Right kidney (tissue), 9 donors: ENCODE measurements around the gene CHRNA9.
A peak's percentile ranks its signal among the peaks of the same experiment; 100 is the strongest.
"Not testable (repeated sequence)": the region's sequence is repeated elsewhere in the genome, so short reads cannot be mapped to it uniquely, and the experiment has no call there.

Experiments used
- DNase-seq: peaks from one replicate; pipeline ENCODE4 v3.0.0-alpha.2; 2016
- long read RNA-seq, 8 donors: transcript quantifications; one replicate each; lab custom pipeline, GENCODE V29; 2026

Gene CHRNA9
- long read RNA-seq, donor 1: 0 reads
- long read RNA-seq, donor 2: 0 reads
- long read RNA-seq, donor 3: 0 reads
- long read RNA-seq, donor 4: 0 reads
- long read RNA-seq, donor 5: 0 reads
- long read RNA-seq, donor 6: 0 reads
- long read RNA-seq, donor 7: 0 reads
- long read RNA-seq, donor 8: 0 reads

DNA sequence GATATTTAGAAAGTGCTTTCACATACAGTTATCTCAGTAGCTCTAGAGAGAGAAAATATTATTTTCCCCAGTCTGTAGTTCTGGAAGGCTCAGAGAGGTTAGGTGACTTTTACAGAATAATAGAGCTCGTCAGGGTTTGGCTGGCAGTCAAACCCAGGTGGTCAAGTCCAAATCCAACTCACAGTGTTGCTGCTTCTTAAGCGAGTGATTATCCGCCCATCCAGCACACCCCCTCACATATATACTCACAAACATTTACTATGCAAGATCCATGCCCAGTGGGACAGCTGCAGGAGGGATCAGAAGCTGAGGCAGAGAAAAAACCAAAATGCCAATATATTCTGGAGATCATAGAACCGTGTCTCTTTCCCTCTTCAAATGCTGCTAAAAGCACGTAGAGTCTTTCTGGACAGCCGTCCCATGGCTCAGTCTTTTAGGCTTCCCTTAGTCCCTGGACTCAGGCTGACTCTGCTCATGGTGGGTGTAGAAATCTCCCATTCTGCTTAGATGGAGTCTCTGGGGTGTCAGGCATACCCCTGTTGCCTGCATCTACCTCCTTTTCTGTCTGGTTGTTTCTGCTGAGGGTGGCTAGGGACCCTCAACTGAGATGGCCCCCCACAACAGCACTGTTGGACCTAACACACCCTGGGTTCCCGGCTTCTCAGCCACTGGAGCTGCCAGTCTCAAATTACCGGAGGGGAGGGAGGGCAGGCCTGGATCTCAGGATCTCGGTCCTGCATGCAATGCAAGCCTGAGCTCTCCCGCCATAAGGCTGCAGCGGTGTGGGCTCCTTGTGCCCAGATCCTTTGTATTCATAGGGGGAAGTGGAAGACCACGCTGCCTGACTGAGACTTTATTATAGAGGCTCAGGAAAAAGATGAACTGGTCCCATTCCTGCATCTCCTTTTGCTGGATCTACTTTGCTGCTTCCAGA lies at the start of gene CHRNA9:
Gene CHRNA9, plus strand, starts transcription at position 743 of the 934 bp plus-strand sequence. Its CDS starts 135 bp downstream, at position 878.
- DNase-seq: peak; percentile 50

DNA sequence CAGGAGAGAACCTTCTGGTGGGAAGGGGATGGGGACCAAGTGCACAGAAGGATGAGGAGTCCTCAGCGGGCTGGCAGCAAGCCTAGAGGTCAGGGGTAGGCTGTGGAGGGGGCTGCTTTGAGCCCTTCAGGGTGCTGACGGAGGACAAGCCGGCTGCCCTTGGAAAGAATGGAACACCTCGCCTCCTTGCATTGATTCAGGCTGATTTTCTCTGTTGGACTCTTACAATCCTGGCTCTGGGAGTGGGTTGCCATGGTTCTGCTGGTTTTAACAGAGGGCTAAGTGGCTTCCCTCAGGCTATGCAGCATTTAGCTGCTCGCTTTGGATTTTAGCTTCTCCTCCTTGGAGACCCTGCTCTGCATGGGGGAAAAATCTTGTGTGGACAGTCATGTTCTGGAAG lies 49.4 kb upstream of the CHRNA9 start:
- DNase-seq: no peak

DNA sequence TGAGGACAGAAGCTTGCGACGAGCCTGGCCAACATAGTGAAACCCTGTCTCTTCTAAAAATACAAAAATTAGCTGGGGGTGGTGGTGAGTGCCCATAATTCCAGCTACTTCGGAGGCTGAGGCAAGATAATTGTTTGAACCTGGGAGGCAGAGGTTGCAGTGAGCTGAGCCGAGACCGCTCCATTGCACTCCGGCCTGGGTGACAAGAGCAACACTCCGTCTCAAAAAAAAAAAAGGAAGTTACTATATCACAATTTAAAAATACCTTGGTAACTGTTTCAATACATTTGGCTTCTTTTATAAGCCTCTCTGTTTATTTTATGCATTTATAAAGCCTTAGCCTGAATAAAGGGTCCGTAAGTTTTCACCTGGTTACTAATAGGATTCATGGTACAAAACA lies 46.6 kb upstream of the CHRNA9 start:
- no peak for DNase-seq

DNA sequence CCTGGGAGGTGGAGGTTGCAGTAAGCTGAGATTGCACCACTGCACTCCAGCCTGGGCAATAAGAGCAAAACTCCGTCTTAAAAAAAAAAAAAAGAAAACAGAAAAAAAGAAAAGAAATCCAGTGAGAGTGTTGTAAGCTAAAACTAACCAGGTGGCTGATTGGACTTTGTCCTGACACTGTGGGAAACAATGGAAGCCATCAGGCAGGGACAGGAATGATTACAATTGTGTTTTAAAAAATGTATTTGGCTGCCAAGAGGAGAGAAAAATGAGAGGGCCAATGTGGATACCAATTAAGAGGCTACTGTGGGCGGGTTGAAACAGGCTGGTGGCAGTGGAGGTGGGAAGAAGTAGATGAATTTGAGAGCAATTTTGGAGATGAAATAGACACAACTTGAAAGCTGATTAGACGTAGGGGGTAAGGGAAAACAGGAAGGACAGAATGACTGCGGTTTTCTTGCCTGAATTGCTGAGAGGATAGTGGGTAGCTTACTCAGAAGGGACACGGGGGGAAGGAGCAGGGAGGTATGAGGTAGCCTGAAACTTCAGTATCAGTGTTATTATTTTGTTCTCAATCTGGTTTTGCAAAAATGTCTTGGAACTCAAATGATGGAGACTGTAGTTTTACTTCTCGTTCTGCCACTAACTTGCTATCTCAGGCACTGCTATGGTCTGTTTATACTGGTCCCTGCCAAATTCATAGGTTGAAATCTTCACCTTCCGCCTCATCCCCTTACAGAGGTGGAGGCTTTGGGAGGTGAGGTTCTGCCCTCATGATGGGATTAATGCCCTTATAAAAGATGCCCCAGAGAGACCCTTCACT lies 45.6 kb upstream of the CHRNA9 start:
- no peak for DNase-seq

GRCh38 chr4:40290611-40291186 lies 44.4 kb upstream of the CHRNA9 start:
- not testable (repeated sequence) for DNase-seq

DNA sequence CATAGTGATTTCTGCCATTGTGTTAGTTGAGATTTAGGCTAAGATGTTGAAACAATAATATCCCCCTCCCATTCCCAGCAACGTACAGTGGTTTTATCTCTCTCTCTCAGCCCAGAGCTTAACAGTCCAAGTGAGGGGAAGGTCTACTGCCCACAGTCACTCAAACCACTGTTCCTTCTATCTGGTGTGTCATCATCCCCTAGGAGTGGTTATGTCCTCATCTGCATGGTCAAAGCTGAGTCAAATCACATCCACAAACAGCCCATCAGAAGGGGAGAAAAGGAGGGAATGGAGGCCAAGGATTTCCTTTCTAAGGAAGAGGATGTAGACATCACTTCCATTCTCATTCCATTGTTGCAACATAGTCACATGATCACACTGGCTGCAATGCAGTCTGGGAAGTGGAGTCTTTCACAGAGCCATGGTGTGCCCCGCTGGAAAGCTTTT lies 42.8 kb upstream of the CHRNA9 start:
- DNase-seq: no peak

GRCh38 chr4:40294339-40294738 lies 40.8 kb upstream of the CHRNA9 start:
- DNase-seq: no peak

- DNase-seq: not testable (repeated sequence)
Observed at GRCh38 chr4:40295030-40295429, 40.1 kb upstream of the CHRNA9 start.

- no peak for DNase-seq
Observed at GRCh38 chr4:40295572-40295971, 39.6 kb upstream of the CHRNA9 start.

GRCh38 chr4:40299126-40299525 lies 36.0 kb upstream of the CHRNA9 start:
- DNase-seq: no peak

- no peak for DNase-seq
Observed at GRCh38 chr4:40299811-40300292, 35.3 kb upstream of the CHRNA9 start.

DNA sequence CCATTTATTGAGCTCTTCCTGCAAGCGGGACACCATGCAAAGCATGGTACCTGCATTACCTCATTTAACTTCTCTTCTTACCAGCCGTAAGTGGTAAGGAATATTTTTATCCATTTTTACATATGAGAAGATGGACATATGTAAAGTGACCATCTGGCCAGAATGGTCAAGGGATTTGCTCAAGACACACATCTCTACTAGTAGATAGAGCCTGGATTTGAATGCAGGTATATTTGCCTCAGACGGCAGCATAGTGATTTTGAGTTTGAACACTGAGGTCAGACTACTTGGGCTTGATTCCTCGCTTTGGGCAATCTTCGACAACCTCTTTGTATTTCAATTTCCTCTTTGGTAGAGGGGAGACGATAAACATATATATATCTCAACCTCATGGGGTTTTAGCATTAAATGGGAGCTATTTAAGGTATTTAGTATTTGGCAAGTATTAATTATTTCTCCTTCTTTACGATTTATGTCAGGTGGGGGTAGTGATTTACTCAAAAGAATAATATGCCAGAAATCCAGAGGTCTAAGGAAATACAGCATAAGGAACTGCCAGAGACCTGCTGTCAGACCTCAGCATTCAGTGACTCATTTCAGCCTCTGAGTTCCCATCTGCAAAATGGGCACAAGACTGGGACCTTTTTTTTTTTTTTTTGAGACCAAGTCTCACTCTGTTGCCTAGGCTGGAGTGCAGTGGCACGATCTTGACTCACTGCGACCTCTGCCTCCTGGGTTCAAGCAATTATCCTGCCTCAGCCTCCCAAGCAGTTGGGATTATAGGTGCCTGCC lies 34.6 kb upstream of the CHRNA9 start:
- no peak for DNase-seq

DNA sequence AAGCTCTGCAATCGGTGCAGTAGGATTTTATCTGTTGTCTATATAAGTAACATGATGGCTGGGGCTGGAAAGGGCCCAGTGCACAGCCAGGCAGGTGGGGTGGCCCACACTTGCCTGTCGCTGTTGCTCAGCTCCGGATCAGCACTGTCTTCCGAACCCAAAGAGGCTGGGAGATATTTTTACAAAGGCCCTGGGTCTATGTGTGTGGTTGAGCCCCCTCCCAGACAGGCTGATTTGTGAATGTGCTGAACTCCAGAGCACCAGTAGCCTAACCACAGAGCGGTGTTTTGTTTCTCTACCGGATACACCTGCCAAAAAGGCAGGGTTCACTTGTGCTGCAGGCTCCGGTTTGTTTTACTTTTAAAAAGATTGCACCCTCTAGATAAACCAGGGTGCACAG lies 33.5 kb upstream of the CHRNA9 start:
- DNase-seq: no peak

DNA sequence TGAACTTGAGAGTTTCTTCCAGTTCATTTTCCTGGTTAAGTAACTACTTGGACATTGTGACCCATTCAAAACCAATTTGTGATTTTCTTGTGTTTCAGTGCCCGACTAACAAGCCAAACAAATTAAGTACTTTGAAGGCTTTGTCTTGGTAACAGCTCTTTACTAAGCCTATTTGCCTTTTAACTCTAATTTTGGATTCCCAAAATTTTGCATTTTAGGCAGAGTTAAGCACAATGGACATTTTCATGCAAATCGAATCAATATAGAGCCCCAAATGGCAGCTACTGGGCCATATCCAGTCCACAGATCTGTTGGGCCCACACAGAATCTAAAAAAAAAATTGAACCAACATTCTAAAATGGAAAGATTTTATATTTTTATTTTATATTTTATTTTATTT lies 31.4 kb upstream of the CHRNA9 start:
- no peak for DNase-seq

DNA sequence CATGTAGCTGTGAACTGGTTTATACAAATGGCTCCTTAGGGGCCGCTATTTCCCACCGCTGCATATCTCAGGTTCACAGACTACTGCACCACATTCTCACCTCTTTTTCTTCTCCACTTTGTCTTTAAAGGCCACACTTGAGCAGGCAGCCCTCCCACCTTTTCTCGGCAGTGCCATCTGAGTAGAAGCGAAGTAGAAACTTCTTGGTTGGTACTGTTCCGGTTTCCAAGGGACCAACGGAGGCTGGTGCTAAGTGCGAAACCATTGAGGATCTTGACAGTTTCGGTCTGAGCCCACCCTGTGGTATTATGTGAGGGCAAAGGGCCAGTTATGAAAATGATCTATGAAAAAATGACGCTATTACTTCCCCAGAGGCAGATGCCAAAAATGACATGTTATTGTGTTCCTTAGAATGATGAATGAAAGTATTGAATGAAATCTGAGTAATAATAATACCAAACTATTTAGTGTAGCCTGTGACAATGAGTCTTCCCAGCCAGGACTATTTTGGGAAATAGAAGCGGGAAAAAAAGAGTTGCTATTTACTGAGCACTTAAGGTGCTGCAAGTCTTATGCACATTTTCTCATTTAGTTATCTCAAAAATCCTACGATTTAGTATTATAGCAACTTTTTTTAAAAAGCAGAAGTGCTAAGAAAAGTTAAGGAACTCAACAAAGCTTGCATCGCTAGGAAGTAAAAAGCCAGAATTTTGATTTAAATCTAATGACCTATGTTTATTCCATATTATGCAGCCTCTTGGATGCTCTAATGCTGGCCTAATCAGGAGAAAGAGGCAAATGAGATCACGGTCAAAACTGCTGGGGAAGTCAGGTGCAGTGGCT lies 29.6 kb upstream of the CHRNA9 start:
- DNase-seq: no peak

- DNase-seq: no peak
Observed at GRCh38 chr4:40306226-40306625, 28.9 kb upstream of the CHRNA9 start.

- DNase-seq: no peak
Observed at GRCh38 chr4:40306976-40307375, 28.2 kb upstream of the CHRNA9 start.

GRCh38 chr4:40307627-40308497 lies 27.3 kb upstream of the CHRNA9 start:
- DNase-seq: no peak

- no peak for DNase-seq
Observed at GRCh38 chr4:40308528-40309122, 26.5 kb upstream of the CHRNA9 start.
